SK-N-MC (cell line): ENCODE results near the gene RAB37.

Source experiments
- EZH2 ChIP-seq: fragments of 200-600 bp; sonication (generic); IDR thresholded peaks from one replicate; pipeline ENCODE4 v1.6.1; 2017; ENCODE audit warnings: antibody characterized with exemption
- POLR2AphosphoS5 ChIP-seq: IDR thresholded peaks from 2 replicates; pipeline ENCODE4 v1.6.1; 2012; ENCODE audit warnings: mild to moderate bottlenecking, low read depth, low read length, borderline replicate concordance

DNA sequence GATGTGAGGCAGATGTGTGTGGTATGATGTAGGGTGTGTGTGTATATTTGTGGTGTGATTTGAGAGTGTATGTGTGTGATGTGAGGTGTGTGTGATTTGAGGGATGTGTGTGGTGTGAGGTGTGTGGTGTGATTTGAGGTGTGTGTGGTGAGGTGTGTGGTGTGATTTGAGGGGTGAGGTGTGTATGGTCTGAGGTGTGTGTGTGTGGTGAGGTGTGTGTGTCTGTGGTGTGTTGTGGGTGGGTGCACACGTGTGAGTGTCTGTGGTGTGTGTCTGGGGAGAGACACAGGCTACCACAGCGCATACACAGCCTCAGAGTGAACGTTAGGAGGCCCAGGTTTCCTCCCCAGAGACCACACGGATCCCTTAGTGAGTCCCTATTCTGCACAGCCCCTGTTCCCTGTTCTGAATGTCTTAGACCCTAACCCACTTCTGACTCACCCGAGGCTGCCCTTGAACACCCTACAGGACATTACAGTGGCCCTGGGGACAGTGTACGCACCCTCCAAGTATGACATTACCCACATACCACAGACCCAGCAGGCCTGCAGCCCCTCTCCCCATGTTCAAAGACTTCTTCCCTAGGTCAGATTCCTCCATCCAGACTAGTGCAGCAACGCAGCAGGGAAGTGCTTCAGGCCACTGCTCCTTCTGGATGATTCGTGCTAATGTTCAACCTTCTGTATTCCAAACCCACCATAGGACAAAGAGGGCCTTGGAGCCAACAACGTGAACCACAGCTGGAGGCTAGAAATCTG is 3.5 kb upstream of the RAB37 start:
- TF ChIP-seq EZH2 (no peak), POLR2AphosphoS5 (no peak)
